Measurements from ENCODE around the gene C3. TPM values are rescaled to one million over a fixed set of nuclear protein-coding genes. Genes with fewer than 3 reads are reported as not detected.
A peak's percentile ranks its signal among the peaks of the same experiment; 100 is the strongest.

Gene C3
- total and polyA plus RNA-seq, 2 of the 13 experiments (the other 11 are each of a cell fraction or from before 2014, with no cell fraction given), result 1,455 to 6,272 TPM

- peak; percentile 54; the same call in 1 of the 2 replicates for TF ChIP-seq ZNF501 (CRISPR knock-in tag; IDR thresholded peaks at IDR 0.05)
- TF ChIP-seq ZNF609 (CRISPR knock-in tag; IDR thresholded peaks at IDR 0.05; ENCODE audit: borderline replicate concordance), result peak; percentile 23; the same call in 1 of the 2 replicates
- no peak for TF ChIP-seq RAD21 (CRISPR knock-in tag; IDR thresholded peaks at IDR 0.05)
- no peak for TF ChIP-seq NFAT5 (CRISPR knock-in tag; IDR thresholded peaks at IDR 0.05)
- TF ChIP-seq ELF3 (CRISPR knock-in tag; IDR thresholded peaks at IDR 0.05), result peak; percentile 96
- no peak for TF ChIP-seq DRAP1 (CRISPR knock-in tag; IDR thresholded peaks at IDR 0.05)
- no peak for TF ChIP-seq FOXP1 (IDR thresholded peaks at IDR 0.05)
- TF ChIP-seq FOXP1 (CRISPR knock-in tag; IDR thresholded peaks at IDR 0.05), result peak; percentile 15; the same call in 1 of the 2 replicates
- TF ChIP-seq ZNF318 (CRISPR knock-in tag; IDR thresholded peaks at IDR 0.05), result no peak
- TF ChIP-seq ZNF558 (CRISPR knock-in tag; IDR thresholded peaks at IDR 0.05; ENCODE audit: borderline replicate concordance), result no peak
Observed at GRCh38 chr19:6734096-6734696, 13.7 kb upstream of the C3 start (continued).
